GM12875 (cell line): ENCODE results near the gene ATG4C.
"Not testable (repeated sequence)": the region's sequence is repeated elsewhere in the genome, so short reads cannot be mapped to it uniquely, and the experiment has no call there.

ENCODE experiments used
- H3K4me3 ChIP-seq: one replicate; pipeline ENCODE4 v1.5.1; 2011; ENCODE audit warnings: low read depth, low read length, control low read depth
- CTCF ChIP-seq: IDR thresholded peaks from 2 replicates; pipeline ENCODE4 v1.5.1; 2011; ENCODE audit warnings: low read depth, mild to moderate bottlenecking, control low read depth, inconsistent platforms, low read length, moderate library complexity, borderline replicate concordance; ENCODE audit not compliant: insufficient read depth

Gene ATG4C

GRCh38 chr1:62753031-62753965 is 30.6 kb upstream of the ATG4C start:
- H3K4me3 ChIP-seq, result no peak overlapping the region
- no peak for TF ChIP-seq CTCF

DNA sequence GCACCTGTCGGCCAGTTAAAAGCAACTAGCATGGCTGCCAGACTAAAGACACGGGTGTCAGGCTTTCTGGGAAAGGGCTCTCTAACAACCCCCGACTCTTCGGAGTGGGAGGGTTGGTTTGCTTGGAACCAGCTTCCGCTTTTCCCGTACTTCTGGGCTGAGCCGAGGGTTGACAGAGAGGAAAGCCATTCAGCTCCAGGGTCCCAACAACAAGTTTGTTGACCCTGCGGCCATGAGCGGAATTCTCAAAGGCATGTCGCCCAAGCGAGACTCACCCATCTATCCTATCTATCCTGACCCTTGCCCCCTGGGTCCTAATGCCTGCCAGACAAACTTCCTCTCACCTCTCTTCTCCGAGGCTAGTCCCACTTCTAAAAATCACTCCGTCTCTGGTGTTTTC is 29.0 kb upstream of the ATG4C start:
- H3K4me3 ChIP-seq, result not testable (repeated sequence)

DNA sequence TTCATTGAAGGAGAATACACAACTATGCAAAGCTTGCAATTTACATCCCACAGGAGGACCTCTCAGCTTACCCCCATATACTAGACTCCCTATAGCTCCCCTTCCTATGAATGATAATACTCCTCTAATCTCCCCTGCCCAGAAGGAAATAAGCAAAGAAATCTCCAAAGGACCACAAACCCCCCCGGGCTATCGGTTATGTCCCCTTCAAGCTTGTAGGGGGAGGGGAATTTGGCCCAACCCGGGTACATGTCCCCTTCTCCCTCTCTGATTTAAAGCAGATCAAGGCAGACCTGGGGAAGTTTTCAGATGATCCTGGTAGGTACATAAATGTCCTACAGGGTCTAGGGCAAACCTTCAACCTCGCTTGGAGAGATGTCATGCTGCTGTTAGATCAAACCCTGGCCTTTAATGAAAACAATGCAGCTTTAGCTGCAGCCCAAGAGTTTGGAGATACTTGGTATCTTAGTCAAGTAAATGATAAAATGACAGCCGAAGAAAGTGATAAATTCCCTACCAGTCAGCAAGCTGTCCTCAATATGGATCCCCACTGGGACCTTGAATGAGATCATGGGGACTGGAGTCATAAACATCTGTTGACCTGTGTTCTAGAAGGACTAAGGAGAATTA is 27.6 kb upstream of the ATG4C start:
- not testable (repeated sequence) for H3K4me3 ChIP-seq

DNA sequence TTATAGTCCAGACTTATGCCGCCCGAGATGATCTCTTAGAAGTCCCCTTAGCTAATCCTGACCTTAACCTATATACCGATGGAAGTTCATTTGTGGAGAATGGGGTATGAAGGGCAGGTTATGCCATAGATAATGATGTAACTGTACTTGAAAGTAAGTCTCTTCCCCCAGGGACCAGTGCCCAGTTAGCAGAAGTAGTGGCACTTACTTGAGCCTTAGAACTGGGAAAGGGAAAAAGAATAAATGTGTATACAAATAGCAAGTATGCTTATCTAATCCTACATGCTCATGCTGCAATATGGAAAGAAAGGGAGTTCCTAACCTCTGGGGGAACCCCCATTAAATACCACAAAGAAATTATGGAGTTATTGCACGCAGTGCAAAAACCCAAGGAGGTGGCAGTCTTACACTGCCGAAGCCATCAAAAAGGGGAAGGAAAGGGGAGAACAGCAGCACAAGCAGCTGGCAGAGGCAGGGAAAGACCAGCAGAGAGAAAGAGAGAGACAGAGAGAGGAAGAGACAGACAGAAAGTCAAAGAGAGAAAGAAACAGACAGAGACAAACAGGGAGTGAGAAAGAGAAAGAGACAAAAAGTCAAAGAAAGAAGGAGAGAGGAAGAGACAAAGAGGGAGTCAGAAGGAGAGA is 24.6 kb upstream of the ATG4C start:
- H3K4me3 ChIP-seq, result not testable (repeated sequence)

DNA sequence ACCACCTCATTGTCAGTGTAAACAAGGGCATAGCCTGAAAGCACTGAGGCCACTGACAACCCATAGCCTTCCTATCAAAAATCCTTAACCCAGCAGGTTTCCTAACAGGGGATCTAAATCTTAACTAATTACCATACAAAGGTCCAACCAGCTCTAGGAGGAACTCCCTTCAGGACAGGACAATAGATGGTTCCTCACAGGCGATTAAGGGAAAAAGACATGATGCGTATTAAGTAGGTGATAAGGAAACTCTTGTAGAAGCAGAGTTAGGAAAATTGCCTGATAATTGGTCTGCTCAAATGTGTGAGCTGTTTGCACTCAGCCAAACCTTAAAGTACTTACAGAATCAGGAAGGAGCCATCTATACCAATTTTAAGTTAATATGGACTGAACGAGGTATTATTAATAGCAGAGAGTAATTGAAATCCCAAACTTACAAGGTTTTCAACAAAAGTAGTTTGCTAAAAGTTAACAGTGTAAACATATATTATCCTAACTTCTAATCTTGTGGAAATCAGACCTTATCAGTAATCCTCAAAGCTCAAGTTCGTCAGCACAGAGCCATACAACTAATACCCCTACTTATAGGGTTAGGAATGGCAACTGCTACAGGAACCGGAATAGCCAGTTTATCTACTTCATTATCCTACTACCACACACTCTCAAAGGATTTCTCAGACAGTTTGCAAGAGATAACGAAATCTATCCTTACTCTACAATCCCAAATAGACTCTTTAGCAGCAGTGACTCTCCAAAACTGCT is 23.7 kb upstream of the ATG4C start:
- not testable (repeated sequence) for H3K4me3 ChIP-seq

GRCh38 chr1:62761223-62761870 is 22.6 kb upstream of the ATG4C start:
- H3K4me3 ChIP-seq, result not testable (repeated sequence)

DNA sequence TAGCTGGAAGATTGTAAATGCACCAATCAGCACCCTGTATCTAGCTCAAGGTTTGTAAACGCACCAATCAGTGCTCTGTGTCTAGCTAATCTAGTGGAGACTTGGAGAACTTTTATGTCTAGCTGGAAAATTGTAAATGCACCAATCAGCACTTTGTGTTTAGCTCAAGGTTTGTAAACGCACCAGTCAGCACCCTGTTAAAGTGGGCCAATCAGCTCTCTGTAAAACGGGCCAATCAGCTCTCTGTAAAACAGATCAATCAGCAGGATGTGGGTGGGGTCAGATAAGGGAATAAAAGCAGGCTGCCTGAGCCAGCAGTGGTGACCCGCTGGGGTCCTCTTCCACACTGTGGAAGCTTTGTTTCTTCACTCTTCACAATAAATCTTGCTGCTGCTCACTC is 21.9 kb upstream of the ATG4C start:
- not testable (repeated sequence) for H3K4me3 ChIP-seq

- TF ChIP-seq CTCF, result no peak
- no peak overlapping the region for H3K4me3 ChIP-seq
These were observed 18.0 kb upstream of the ATG4C start for GRCh38 chr1:62765981-62766380.

DNA sequence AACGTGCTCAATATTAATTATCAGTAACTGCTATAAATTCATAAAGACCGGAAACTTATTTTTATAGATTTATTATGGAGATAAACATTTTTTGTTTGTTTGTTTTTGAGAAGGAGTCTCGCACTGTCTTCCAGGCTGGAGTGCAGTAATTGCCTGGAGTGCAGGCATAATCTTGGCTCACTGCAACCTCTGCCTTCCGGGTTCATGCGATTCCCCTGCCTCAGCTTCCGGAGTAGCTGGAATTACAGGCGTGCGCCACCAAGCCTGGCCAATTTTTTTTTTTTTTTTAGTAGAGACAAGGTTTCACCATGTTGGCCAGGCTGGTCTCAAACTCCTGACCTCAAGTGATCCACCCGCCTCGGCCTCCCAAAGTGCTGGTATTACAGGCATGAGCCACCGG is 15.4 kb upstream of the ATG4C start:
- H3K4me3 ChIP-seq, result not testable (repeated sequence)

DNA sequence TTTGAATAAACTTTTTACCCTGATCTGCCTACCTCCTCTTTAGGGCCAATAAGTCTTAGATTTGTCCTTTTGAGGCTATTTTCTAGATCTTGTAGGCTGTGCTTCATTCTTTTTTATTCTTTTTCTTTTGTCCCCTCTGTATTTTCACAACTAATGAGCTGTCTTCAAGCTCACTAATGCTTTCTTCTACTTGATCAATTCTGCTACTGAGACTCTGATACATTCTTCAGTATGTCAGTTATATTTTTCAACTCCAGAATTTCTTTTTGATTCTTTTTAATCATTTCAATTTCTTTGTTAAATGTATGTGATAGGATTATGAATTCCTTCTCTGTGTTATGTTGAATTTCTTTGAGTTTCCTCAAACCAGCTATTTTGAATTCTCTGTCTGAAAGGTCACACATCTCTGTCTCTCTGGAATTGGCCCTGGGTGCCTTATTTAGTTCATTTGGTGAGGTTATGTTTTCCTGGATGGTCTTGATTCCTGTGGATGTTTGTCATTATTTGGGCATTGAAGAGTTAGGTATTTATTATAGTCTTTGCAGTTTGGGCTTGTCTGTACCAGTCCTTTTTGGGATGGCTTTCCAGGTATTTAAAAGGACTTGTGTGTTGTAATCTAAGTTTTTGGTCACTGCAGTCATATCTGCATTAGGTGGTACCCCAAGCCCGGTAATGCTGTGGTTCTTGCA is 11.2 kb upstream of the ATG4C start:
- TF ChIP-seq CTCF, result no peak
- H3K4me3 ChIP-seq, result no peak overlapping the region
